ENCODE results near the gene GCAT.
"Not testable (repeated sequence)": the region's sequence is repeated elsewhere in the genome, so short reads cannot be mapped to it uniquely, and the experiment has no call there.

The GCAT gene

GRCh38 chr22:37796079-37796478, 11.7 kb upstream of the GCAT start:
- TF ChIP-seq CTCF (IDR thresholded peaks at IDR 0.05; ENCODE audit: low read length, missing control alignments), result no peak
- no peak overlapping the region for H3K4me3 ChIP-seq (replicated peaks; ENCODE audit: low read depth, low read length)
- DNase-seq (ENCODE audit: low read depth), result no peak

GRCh38 chr22:37797259-37797658, 10.5 kb upstream of the GCAT start:
- DNase-seq (ENCODE audit: low read depth); H3K4me3 ChIP-seq (replicated peaks; ENCODE audit: low read depth, low read length): not testable (repeated sequence)

- H3K4me3 ChIP-seq (replicated peaks; ENCODE audit: low read depth, low read length), result no peak overlapping the region
- no peak for TF ChIP-seq CTCF (IDR thresholded peaks at IDR 0.05; ENCODE audit: low read length, missing control alignments)
Measured at GRCh38 chr22:37797874-37798500, 9.7 kb upstream of the GCAT start.

GRCh38 chr22:37799979-37800378, 7.8 kb upstream of the GCAT start:
- not testable (repeated sequence) for DNase-seq (ENCODE audit: low read depth); H3K4me3 ChIP-seq (replicated peaks; ENCODE audit: low read depth, low read length)

More at GRCh38 chr22:37797874-37798500, 9.7 kb upstream of the GCAT start:
- no peak for DNase-seq (ENCODE audit: low read depth)

- peak overlapping the region; percentile 58 for H3K4me3 ChIP-seq (replicated peaks; ENCODE audit: low read depth, low read length)
- DNase-seq (ENCODE audit: low read depth), result no peak
- no peak for TF ChIP-seq CTCF (IDR thresholded peaks at IDR 0.05; ENCODE audit: low read length, missing control alignments)
Measured at GRCh38 chr22:37801946-37802309, 5.8 kb upstream of the GCAT start.

- TF ChIP-seq CTCF (IDR thresholded peaks at IDR 0.05; ENCODE audit: low read length, missing control alignments), result no peak
- peak; percentile 59 for DNase-seq (ENCODE audit: low read depth)
Measured at GRCh38 chr22:37802310-37803194, 5.2 kb upstream of the GCAT start.

GRCh38 chr22:37803195-37803638, 4.5 kb upstream of the GCAT start:
- no peak for DNase-seq (ENCODE audit: low read depth)
- no peak for TF ChIP-seq CTCF (IDR thresholded peaks at IDR 0.05; ENCODE audit: low read length, missing control alignments)
- H3K4me3 ChIP-seq (replicated peaks; ENCODE audit: low read depth, low read length), result peak overlapping the region; percentile 58

More at GRCh38 chr22:37802310-37803194, 5.2 kb upstream of the GCAT start:
- peak overlapping the region; percentile 58 for H3K4me3 ChIP-seq (replicated peaks; ENCODE audit: low read depth, low read length)

All from fibroblast of pulmonary artery (primary cell).